ENCODE results near the gene MAGEH1. TPM values are rescaled to one million over a fixed set of nuclear protein-coding genes. Genes with fewer than 3 reads are reported as not detected.

The MAGEH1 gene
- total and polyA plus RNA-seq, 2 of the 8 experiments (the other 6 are each of a cell fraction or from before 2014, with no cell fraction given) = 9.4 to 13.4 TPM

DNA sequence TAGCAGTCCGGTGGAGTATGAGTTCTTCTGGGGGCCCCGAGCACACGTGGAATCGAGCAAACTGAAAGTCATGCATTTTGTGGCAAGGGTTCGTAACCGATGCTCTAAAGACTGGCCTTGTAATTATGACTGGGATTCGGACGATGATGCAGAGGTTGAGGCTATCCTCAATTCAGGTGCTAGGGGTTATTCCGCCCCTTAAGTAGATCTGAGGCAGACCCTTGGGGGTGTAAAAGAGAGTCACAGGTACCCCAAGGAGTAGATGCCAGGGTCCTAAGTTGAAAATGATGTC is 852 bp downstream of the MAGEH1 start:
- no peak for FAIRE-seq
- Histone ChIP-seq H2BK12ac (ENCODE audit: low read depth, low read length) (no peak overlapping the region), H4K91ac (replicated peaks; ENCODE audit: insufficient read length, low read length) (no peak overlapping the region), H2BK15ac (ENCODE audit: low read length) (no peak overlapping the region), H3K4me1 (replicated peaks in 1 of 4; ENCODE audit: control insufficient read depth in 3 of 4, insufficient read depth in 4 of 4, low read length in 3 of 4) (no peaks in the 10 kb centered on the region), H4K8ac (ENCODE audit: extremely low read depth, insufficient read depth, low read length) (no peak overlapping the region), H3K56ac (replicated peaks; ENCODE audit: insufficient read length, low read depth, low read length) (no peak overlapping the region), H2BK120ac (replicated peaks; ENCODE audit: low read depth, low read length) (no peak overlapping the region), H3K79me1 (ENCODE audit: low read depth, low read length) (no peaks in the 10 kb centered on the region), H3K23ac (ENCODE audit: insufficient read length) (no peak overlapping the region), H4K5ac (ENCODE audit: insufficient read length, low read depth, low read length) (no peak overlapping the region), H2AK5ac (ENCODE audit: low read depth, low read length) (no peak overlapping the region), H3K79me2 (ENCODE audit: control insufficient read depth in 1 of 2, insufficient read depth in 2 of 2, low read length in 2 of 2) (no peaks in the 10 kb centered on the region), H3K14ac (ENCODE audit: insufficient read length) (no peak overlapping the region), H2AFZ (ENCODE audit: low read length) (no peak overlapping the region), H3K27me3 (replicated peaks in 1 of 4; ENCODE audit: control insufficient read depth in 3 of 4, extremely low read depth in 1 of 4, insufficient read depth in 3 of 4, low read length in 3 of 4) (no peaks in the 10 kb centered on the region), H3K18ac (ENCODE audit: extremely low read depth, low read length) (no peak overlapping the region), H2BK5ac (ENCODE audit: low read depth, low read length) (no peak overlapping the region), H3K9ac (replicated peaks in 1 of 4; ENCODE audit: extremely low read depth in 1 of 4, low read depth in 3 of 4, low read length in 3 of 4) (no peak overlapping the region; a peak in 1 of 7 replicates), H3K27ac (ENCODE audit: low read depth, low read length) (no peak overlapping the region), H3K23me2 (ENCODE audit: low read depth, low read length) (no peaks in the 10 kb centered on the region), H3K9me3 (ENCODE audit: insufficient read depth in 2 of 2, low read depth in 1 of 2, low read length in 1 of 2) (no peaks in the 10 kb centered on the region; a peak in 1 of 4 replicates), H3K4me2 (ENCODE audit: insufficient read depth in 1 of 2, low read depth in 2 of 2, low read length in 2 of 2) (peak overlapping the region; percentile 51 to 72; a peak in 3 of 4 replicates), H3K36me3 (ENCODE audit: control insufficient read depth in 2 of 4, insufficient read depth in 4 of 4, low read length in 3 of 4) (no peaks in the 10 kb centered on the region), H2BK20ac (ENCODE audit: low read length) (no peak overlapping the region), H3K4ac (replicated peaks; ENCODE audit: insufficient read length, low read depth, low read length) (no peak overlapping the region), H4K20me1 (replicated peaks in 1 of 2; ENCODE audit: control insufficient read depth in 1 of 2, insufficient read depth in 2 of 2, low read length in 2 of 2) (no peaks in the 10 kb centered on the region), H3K4me3 (ENCODE audit: extremely low read depth in 1 of 4, insufficient read depth in 2 of 4, low read depth in 3 of 4, low read length in 4 of 4) (peak overlapping the region; percentile 40 to 90 (median 53))
- 60% methylated on average over 9 of the region's 9 CpGs; no CpG with 5 or more reads in 1 of the 2 experiments for WGBS, 2 experiments (ENCODE audit: extremely low coverage in 1 of 2, insufficient coverage in 1 of 2, insufficient read length in 1 of 2, insufficient replicate concordance in 2 of 2, low coverage in 1 of 2, low lambda C conversion rate in 2 of 2, missing lambda C conversion rate in 1 of 2)
- ChIA-PET POLR2A (ENCODE audit: partially characterized antibody) (no interaction called here), CTCF (ENCODE audit: partially characterized antibody) (no interaction called here)
- TF ChIP-seq SIRT6 (IDR thresholded peaks at IDR 0.05; ENCODE audit: low read length) = no peak
- TF ChIP-seq FOSL1 (IDR thresholded peaks at IDR 0.05; ENCODE audit: insufficient read depth, low read depth, low read length) = no peak
- no peak for TF ChIP-seq ASH2L (IDR thresholded peaks at IDR 0.05; ENCODE audit: low read length)
- no peak for TF ChIP-seq TEAD4 (IDR thresholded peaks at IDR 0.05; ENCODE audit: low read depth, low read length)
- no peak for TF ChIP-seq SIX5 (IDR thresholded peaks at IDR 0.05; ENCODE audit: low read depth, low read length)
- TF ChIP-seq ZNF274 (IDR thresholded peaks at IDR 0.05; ENCODE audit: borderline replicate concordance, extremely low read depth, low read length) = no peak
- TF ChIP-seq, protein P1, sequence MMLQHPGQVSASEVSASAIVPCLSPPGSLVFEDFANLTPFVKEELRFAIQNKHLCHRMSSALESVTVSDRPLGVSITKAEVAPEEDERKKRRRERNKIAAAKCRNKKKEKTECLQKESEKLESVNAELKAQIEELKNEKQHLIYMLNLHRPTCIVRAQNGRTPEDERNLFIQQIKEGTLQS (IDR thresholded peaks at IDR 0.05; ENCODE audit: insufficient read depth, low read depth, low read length) = no peak
- no peak for DNase-seq (ENCODE audit: low read depth in 1 of 2, low spot score in 2 of 2)
